ENCODE measurements around the gene MRPL12.

Gene MRPL12

GRCh38 chr17:81701288-81702071 lies 1.7 kb upstream of the MRPL12 start:
- DNase-seq: no peak

- DNase-seq: no peak
Observed at GRCh38 chr17:81703747-81704654, 834 bp downstream of the MRPL12 start.

GRCh38 chr17:81705518-81706231 lies 2.5 kb downstream of the MRPL12 start:
- no peak for DNase-seq

GRCh38 chr17:81706232-81706611 lies 3.1 kb downstream of the MRPL12 start:
- DNase-seq: no peak

GRCh38 chr17:81706757-81707624 lies 3.8 kb downstream of the MRPL12 start:
- no peak for DNase-seq

- DNase-seq: no peak
Observed at GRCh38 chr17:81707725-81708646, 4.8 kb downstream of the MRPL12 start.

- DNase-seq: no peak
Observed at GRCh38 chr17:81708739-81709185, 5.6 kb downstream of the MRPL12 start.

GRCh38 chr17:81710514-81711308 lies 7.5 kb downstream of the MRPL12 start:
- no peak for DNase-seq

- DNase-seq: peak; percentile 76
Observed at GRCh38 chr17:81711814-81712467, 8.8 kb downstream of the MRPL12 start, which contains the start of gene SLC25A10. SLC25A10 (plus strand) TSS chr17:81712284; CDS start chr17:81712427, 143 bp downstream.

- DNase-seq: no peak
Observed at GRCh38 chr17:81712468-81713003, 9.4 kb downstream of the MRPL12 start.

GRCh38 chr17:81713004-81713555 lies 9.9 kb downstream of the MRPL12 start:
- DNase-seq: no peak

GRCh38 chr17:81713556-81714411 lies 10.6 kb downstream of the MRPL12 start:
- no peak for DNase-seq

GRCh38 chr17:81714412-81715106 lies 11.4 kb downstream of the MRPL12 start:
- DNase-seq: no peak

GRCh38 chr17:81715107-81715871 lies 12.1 kb downstream of the MRPL12 start:
- no peak for DNase-seq

GRCh38 chr17:81715872-81716673 lies 12.9 kb downstream of the MRPL12 start:
- DNase-seq: no peak

Data from fibroblast of skin of scalp (primary cell).